ENCODE data around the gene SMIM3. TPM values are rescaled to one million over a fixed set of nuclear protein-coding genes. Genes with fewer than 3 reads are reported as not detected.
"Not testable (repeated sequence)": the region's sequence is repeated elsewhere in the genome, so short reads cannot be mapped to it uniquely, and the experiment has no call there.

SMIM3 gene
- total and polyA plus RNA-seq, 2 donors: 7.8 to 30.1 TPM

GRCh38 chr5:150743142-150743488 lies 35.4 kb upstream of the SMIM3 start:
- WGBS: 96% methylated on average over 9 of the region's 9 CpGs

DNA sequence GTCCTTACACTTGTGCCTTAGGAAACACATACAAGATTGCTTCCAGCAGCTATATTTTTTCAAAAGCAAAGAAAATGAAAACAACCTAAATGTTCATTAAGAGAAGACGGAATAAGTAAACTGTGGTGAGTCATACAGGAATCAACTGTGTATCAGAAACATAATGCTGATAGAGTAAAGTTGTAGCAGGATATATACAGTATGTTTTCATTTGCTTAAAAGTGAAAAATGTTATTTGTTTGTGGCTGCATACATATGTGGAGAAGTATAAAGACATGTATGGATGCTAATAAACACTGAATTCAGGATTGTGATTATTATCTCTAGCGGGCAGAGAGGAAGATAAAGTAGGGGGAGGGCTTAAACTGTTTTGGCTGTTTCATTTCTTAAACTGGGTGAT lies 28.1 kb upstream of the SMIM3 start:
- Histone ChIP-seq H3K4me1 (ENCODE audit: control insufficient read depth in 2 of 2, insufficient read depth in 2 of 2, low read length in 2 of 2) (no peaks in the 10 kb centered on the region), H3K27me3 (ENCODE audit: control insufficient read depth in 2 of 2, insufficient read depth in 1 of 2, low read length in 1 of 2) (no peaks in the 10 kb centered on the region), H3K27ac (ENCODE audit: low read depth in 1 of 2, low read length in 1 of 2) (no peak overlapping the region), H3K36me3 (ENCODE audit: control insufficient read depth in 2 of 2, insufficient read depth in 2 of 2, low read length in 1 of 2) (peaks cover 21 to 43% of the 10 kb centered on the region in 2 donors), H3K9me3 (ENCODE audit: control insufficient read depth in 2 of 2, insufficient read depth in 1 of 2, low read length in 1 of 2) (no peaks in the 10 kb centered on the region), H3K4me3 (ENCODE audit: low read length in 2 of 2) (no peak overlapping the region)
- 95% methylated on average over 2 of the region's 2 CpGs for whole genome bisulfite sequencing
- DNase-seq (ENCODE audit: low read depth in 6 of 9, low spot score in 9 of 9): no peak

More at GRCh38 chr5:150743142-150743488, 35.4 kb upstream of the SMIM3 start:
- H3K27ac ChIP-seq (ENCODE audit: low read depth in 1 of 2, low read length in 1 of 2); H3K36me3 ChIP-seq (ENCODE audit: control insufficient read depth in 2 of 2, insufficient read depth in 2 of 2, low read length in 1 of 2); DNase-seq (ENCODE audit: low read depth in 6 of 9, low spot score in 9 of 9); H3K4me1 ChIP-seq (ENCODE audit: control insufficient read depth in 2 of 2, insufficient read depth in 2 of 2, low read length in 2 of 2); H3K27me3 ChIP-seq (ENCODE audit: control insufficient read depth in 2 of 2, insufficient read depth in 1 of 2, low read length in 1 of 2); H3K4me3 ChIP-seq (ENCODE audit: low read length in 2 of 2); H3K9me3 ChIP-seq (ENCODE audit: control insufficient read depth in 2 of 2, insufficient read depth in 1 of 2, low read length in 1 of 2): not testable (repeated sequence)

DNA sequence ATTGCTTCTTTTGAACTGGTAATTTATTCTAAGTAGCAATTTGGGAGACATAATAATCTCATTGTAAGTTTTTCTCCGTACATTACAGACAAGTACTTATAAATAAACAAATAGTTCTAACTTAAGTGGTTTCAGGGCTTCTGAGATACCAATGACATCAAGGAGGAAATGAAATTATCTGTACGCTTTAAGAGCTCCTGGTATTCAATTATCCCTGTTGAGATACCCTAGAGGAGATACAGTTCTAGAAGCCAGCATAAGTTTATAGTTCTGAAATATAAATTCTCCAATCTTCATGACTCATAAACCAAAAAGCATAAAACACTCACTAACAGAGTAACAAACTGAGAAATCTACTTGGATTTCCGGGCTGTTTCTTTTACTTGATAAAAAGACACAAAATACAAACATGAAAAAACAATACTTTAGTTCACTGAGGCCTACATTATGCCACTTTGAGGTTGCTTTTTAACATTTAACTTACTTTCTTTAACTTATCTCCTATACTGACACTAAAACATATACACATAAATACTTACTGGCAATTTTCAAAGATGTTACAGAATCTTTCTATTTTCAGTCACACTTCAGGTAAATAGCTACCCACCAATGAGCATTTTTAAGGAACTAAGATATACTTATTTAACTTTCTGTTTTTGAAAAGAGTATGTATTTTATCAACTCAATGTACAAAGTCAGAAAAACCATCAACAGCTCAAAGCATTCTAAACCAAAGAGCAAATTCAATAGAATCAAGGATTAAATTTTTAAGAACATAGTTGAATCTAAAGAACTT lies 27.3 kb upstream of the SMIM3 start:
- no peaks in the 10 kb centered on the region for H3K4me1 ChIP-seq (ENCODE audit: control insufficient read depth in 2 of 2, insufficient read depth in 2 of 2, low read length in 2 of 2)
- H3K27me3 ChIP-seq (ENCODE audit: control insufficient read depth in 2 of 2, insufficient read depth in 1 of 2, low read length in 1 of 2): no peaks in the 10 kb centered on the region
- H3K27ac ChIP-seq (ENCODE audit: low read depth in 1 of 2, low read length in 1 of 2): no peak overlapping the region
- 89% methylated on average over 3 of the region's 3 CpGs for WGBS
- H3K36me3 ChIP-seq (ENCODE audit: control insufficient read depth in 2 of 2, insufficient read depth in 2 of 2, low read length in 1 of 2): peaks cover 21 to 46% of the 10 kb centered on the region in 2 donors
- no peaks in the 10 kb centered on the region for H3K9me3 ChIP-seq (ENCODE audit: control insufficient read depth in 2 of 2, insufficient read depth in 1 of 2, low read length in 1 of 2)
- H3K4me3 ChIP-seq (ENCODE audit: low read length in 2 of 2): no peak overlapping the region
- no peak for DNase-seq (ENCODE audit: low read depth in 6 of 9, low spot score in 9 of 9)

GRCh38 chr5:150753463-150753862 lies 25.1 kb upstream of the SMIM3 start:
- H3K9me3 ChIP-seq (ENCODE audit: control insufficient read depth in 2 of 2, insufficient read depth in 1 of 2, low read length in 1 of 2): no peaks in the 10 kb centered on the region
- no peak overlapping the region for H3K4me3 ChIP-seq (ENCODE audit: low read length in 2 of 2)
- H3K27me3 ChIP-seq (ENCODE audit: control insufficient read depth in 2 of 2, insufficient read depth in 1 of 2, low read length in 1 of 2): no peaks in the 10 kb centered on the region
- WGBS: 97% methylated on average over 5 of the region's 5 CpGs
- no peak for DNase-seq (ENCODE audit: low read depth in 6 of 9, low spot score in 9 of 9)
- no peak overlapping the region for H3K27ac ChIP-seq (ENCODE audit: low read depth in 1 of 2, low read length in 1 of 2)
- peaks cover 7 to 9% of the 10 kb centered on the region in 2 donors for H3K4me1 ChIP-seq (ENCODE audit: control insufficient read depth in 2 of 2, insufficient read depth in 2 of 2, low read length in 2 of 2)
- H3K36me3 ChIP-seq (ENCODE audit: control insufficient read depth in 2 of 2, insufficient read depth in 2 of 2, low read length in 1 of 2): peaks cover 21 to 46% of the 10 kb centered on the region in 2 donors

GRCh38 chr5:150753863-150754262 lies 24.7 kb upstream of the SMIM3 start:
- Histone ChIP-seq H3K36me3 (ENCODE audit: control insufficient read depth in 2 of 2, insufficient read depth in 2 of 2, low read length in 1 of 2) (peaks cover 21 to 46% of the 10 kb centered on the region in 2 donors), H3K4me1 (ENCODE audit: control insufficient read depth in 2 of 2, insufficient read depth in 2 of 2, low read length in 2 of 2) (peaks cover 7 to 9% of the 10 kb centered on the region in 2 donors), H3K27ac (ENCODE audit: low read depth in 1 of 2, low read length in 1 of 2) (no peak overlapping the region), H3K4me3 (ENCODE audit: low read length in 2 of 2) (no peak overlapping the region), H3K9me3 (ENCODE audit: control insufficient read depth in 2 of 2, insufficient read depth in 1 of 2, low read length in 1 of 2) (peaks cover 0 to 2% of the 10 kb centered on the region in 2 donors), H3K27me3 (ENCODE audit: control insufficient read depth in 2 of 2, insufficient read depth in 1 of 2, low read length in 1 of 2) (no peaks in the 10 kb centered on the region)
- no peak for DNase-seq (ENCODE audit: low read depth in 6 of 9, low spot score in 9 of 9)
- WGBS: 97% methylated on average over 1 of the region's 1 CpG

- H3K36me3 ChIP-seq (ENCODE audit: control insufficient read depth in 2 of 2, insufficient read depth in 2 of 2, low read length in 1 of 2): peaks cover 17 to 30% of the 10 kb centered on the region in 2 donors
- no peaks in the 10 kb centered on the region for H3K27me3 ChIP-seq (ENCODE audit: control insufficient read depth in 2 of 2, insufficient read depth in 1 of 2, low read length in 1 of 2)
- H3K9me3 ChIP-seq (ENCODE audit: control insufficient read depth in 2 of 2, insufficient read depth in 1 of 2, low read length in 1 of 2): peaks cover 0 to 5% of the 10 kb centered on the region in 2 donors
- 97% methylated on average over 1 of the region's 1 CpG for WGBS
- peaks cover 10 to 13% of the 10 kb centered on the region in 2 donors for H3K4me1 ChIP-seq (ENCODE audit: control insufficient read depth in 2 of 2, insufficient read depth in 2 of 2, low read length in 2 of 2)
- no peak overlapping the region for H3K27ac ChIP-seq (ENCODE audit: low read depth in 1 of 2, low read length in 1 of 2)
- H3K4me3 ChIP-seq (ENCODE audit: low read length in 2 of 2): no peak overlapping the region
- no peak for DNase-seq (ENCODE audit: low read depth in 6 of 9, low spot score in 9 of 9)
Measured at GRCh38 chr5:150757087-150757649, 21.4 kb upstream of the SMIM3 start.

DNA sequence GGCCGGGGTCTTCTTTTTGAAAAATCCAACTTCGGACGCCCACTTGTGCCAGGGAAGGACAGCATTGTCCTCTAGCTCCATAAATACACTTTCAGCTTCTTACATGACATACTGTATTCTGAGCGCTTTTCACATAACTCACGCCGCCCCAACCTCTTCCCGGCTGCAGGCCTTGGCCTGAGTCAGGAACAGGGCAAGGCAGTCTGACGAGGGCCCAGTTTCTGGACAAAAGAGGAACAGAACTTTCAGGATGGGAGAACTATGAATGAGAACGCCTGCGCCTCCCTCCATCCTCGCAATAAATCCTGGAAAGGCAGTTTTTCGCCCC lies 20.4 kb upstream of the SMIM3 start:
- H3K36me3 ChIP-seq (ENCODE audit: control insufficient read depth in 2 of 2, insufficient read depth in 2 of 2, low read length in 1 of 2): peaks cover 17 to 26% of the 10 kb centered on the region in 2 donors
- H3K4me1 ChIP-seq (ENCODE audit: control insufficient read depth in 2 of 2, insufficient read depth in 2 of 2, low read length in 2 of 2): peaks cover 10 to 13% of the 10 kb centered on the region in 2 donors
- H3K9me3 ChIP-seq (ENCODE audit: control insufficient read depth in 2 of 2, insufficient read depth in 1 of 2, low read length in 1 of 2): peaks cover 0 to 5% of the 10 kb centered on the region in 2 donors
- H3K4me3 ChIP-seq (ENCODE audit: low read length in 2 of 2): peak overlapping the region; percentile 74 to 92
- H3K27me3 ChIP-seq (ENCODE audit: control insufficient read depth in 2 of 2, insufficient read depth in 1 of 2, low read length in 1 of 2): no peaks in the 10 kb centered on the region
- DNase-seq (ENCODE audit: low read depth in 6 of 9, low spot score in 9 of 9): peak in 1 of 9 donors; percentile 50
- 5% methylated on average over 12 of the region's 12 CpGs for WGBS
- H3K27ac ChIP-seq (ENCODE audit: low read depth in 1 of 2, low read length in 1 of 2): peak overlapping the region; percentile 94 to 96

DNA sequence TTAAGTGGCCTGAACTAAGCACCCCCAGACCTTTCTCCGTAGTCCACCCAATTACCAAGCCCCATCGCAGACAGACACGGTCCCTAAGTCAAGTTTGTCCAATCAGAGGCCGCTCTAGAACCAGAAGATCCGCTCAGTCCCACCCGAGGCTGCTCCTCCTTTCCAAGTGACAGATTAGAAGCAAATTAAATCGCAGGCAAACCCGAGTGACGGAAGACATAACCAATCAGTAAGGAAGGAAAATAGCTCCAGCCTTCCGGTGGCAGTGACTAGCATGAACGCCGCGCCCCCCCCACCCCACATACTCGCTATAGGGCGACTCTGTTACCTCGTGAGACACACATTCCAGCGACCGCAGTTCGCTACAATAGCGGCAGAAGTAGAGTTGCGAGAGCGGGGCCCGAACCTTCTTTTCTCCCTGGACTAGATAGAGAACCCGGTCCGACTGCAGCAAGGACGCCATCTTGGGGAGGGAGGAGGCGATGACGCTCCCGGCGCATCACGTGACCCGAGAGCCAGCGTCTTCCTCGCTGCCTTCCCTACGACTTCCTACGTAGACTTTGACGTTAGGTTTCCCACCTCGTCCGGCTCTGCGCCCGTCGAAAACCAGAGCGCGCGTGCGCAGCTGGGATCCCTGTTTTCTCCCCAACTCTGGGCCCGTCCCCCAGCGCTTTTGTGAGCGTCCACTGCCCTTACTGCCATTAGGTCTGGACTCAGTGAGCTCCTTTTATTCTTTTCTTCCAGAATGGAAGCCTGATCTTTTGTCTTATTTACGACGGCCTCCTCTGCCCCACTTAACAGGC lies 19.8 kb upstream of the SMIM3 start, which contains the start of gene DCTN4:
Gene DCTN4 (minus strand): TSS at position 487 of the 803 bp plus-strand sequence. CDS start 24 bp downstream, at position 463.
- Histone ChIP-seq H3K4me1 (ENCODE audit: control insufficient read depth in 2 of 2, insufficient read depth in 2 of 2, low read length in 2 of 2) (peaks cover 10 to 13% of the 10 kb centered on the region in 2 donors), H3K9me3 (ENCODE audit: control insufficient read depth in 2 of 2, insufficient read depth in 1 of 2, low read length in 1 of 2) (peaks cover 0 to 5% of the 10 kb centered on the region in 2 donors), H3K36me3 (ENCODE audit: control insufficient read depth in 2 of 2, insufficient read depth in 2 of 2, low read length in 1 of 2) (peaks cover 12 to 20% of the 10 kb centered on the region in 2 donors), H3K4me3 (ENCODE audit: low read length in 2 of 2) (peak within 1 kb of the TSS; percentile 74 to 92), H3K27ac (ENCODE audit: low read depth in 1 of 2, low read length in 1 of 2) (peak within 1 kb of the TSS; percentile 94 to 97), H3K27me3 (ENCODE audit: control insufficient read depth in 2 of 2, insufficient read depth in 1 of 2, low read length in 1 of 2) (no peaks in the 10 kb centered on the region)
- DNase-seq (ENCODE audit: low read depth in 6 of 9, low spot score in 9 of 9): peak; percentile 93 to 99 (median 96)
- WGBS: 3% methylated on average over 51 of the region's 51 CpGs

- H3K4me1 ChIP-seq (ENCODE audit: control insufficient read depth in 2 of 2, insufficient read depth in 2 of 2, low read length in 2 of 2): peaks cover 10 to 18% of the 10 kb centered on the region in 2 donors
- peak overlapping the region; percentile 94 to 97 for H3K27ac ChIP-seq (ENCODE audit: low read depth in 1 of 2, low read length in 1 of 2)
- H3K4me3 ChIP-seq (ENCODE audit: low read length in 2 of 2): peak overlapping the region; percentile 74 to 92
- WGBS: 80% methylated on average over 4 of the region's 4 CpGs
- H3K27me3 ChIP-seq (ENCODE audit: control insufficient read depth in 2 of 2, insufficient read depth in 1 of 2, low read length in 1 of 2): no peaks in the 10 kb centered on the region
- DNase-seq (ENCODE audit: low read depth in 6 of 9, low spot score in 9 of 9): no peak
- H3K9me3 ChIP-seq (ENCODE audit: control insufficient read depth in 2 of 2, insufficient read depth in 1 of 2, low read length in 1 of 2): peaks cover 0 to 5% of the 10 kb centered on the region in 2 donors
- H3K36me3 ChIP-seq (ENCODE audit: control insufficient read depth in 2 of 2, insufficient read depth in 2 of 2, low read length in 1 of 2): peaks cover 6 to 15% of the 10 kb centered on the region in 2 donors
Measured at GRCh38 chr5:150759334-150759583, 19.3 kb upstream of the SMIM3 start.
